HepG2 (cell line): ENCODE results near the gene RBFOX1.

Source experiments
- NFIC ChIP-seq: IDR thresholded peaks from 2 replicates; pipeline ENCODE4 v1.6.1; 2012; ENCODE audit warnings: mild to moderate bottlenecking, low read length, inconsistent platforms
- SETDB1 ChIP-seq: sonication (generic); formaldehyde crosslinking; IDR thresholded peaks from 2 replicates; pipeline ENCODE4 v1.5.1; 2020; ENCODE audit warnings: missing genetic modification reagents, mild to moderate bottlenecking, borderline replicate concordance
- SIN3B ChIP-seq: fragments of 150-350 bp; IDR thresholded peaks from 2 replicates; pipeline ENCODE4 v1.6.1; 2014; ENCODE audit warnings: low read length
- ZNF644 ChIP-seq: IDR thresholded peaks from 2 replicates; pipeline ENCODE4 v1.6.1; 2016; ENCODE audit warnings: low read depth
- ZNF747 ChIP-seq: sonication (generic); formaldehyde crosslinking; IDR thresholded peaks from 2 replicates; pipeline ENCODE4 v1.8.1; 2023; ENCODE audit warnings: missing genetic modification reagents, mild to moderate bottlenecking, borderline replicate concordance
- ZNF883 ChIP-seq: sonication (generic); formaldehyde crosslinking; IDR thresholded peaks from 2 replicates; pipeline ENCODE4 v1.5.1; 2020; ENCODE audit warnings: mild to moderate bottlenecking, missing genetic modification reagents; ENCODE audit errors: not compliant biosample characterization
- TF ChIP-seq, protein P1 (sequence below): sonication (generic); formaldehyde crosslinking; IDR thresholded peaks from 2 replicates; pipeline ENCODE4 v1.4.0; 2020; ENCODE audit warnings: missing genetic modification reagents
- TF ChIP-seq, protein P2 (sequence below): sonication (generic); formaldehyde crosslinking; IDR thresholded peaks from 2 replicates; pipeline ENCODE4 v1.4.0; 2020; ENCODE audit warnings: mild to moderate bottlenecking, missing genetic modification reagents, borderline replicate concordance
- TF ChIP-seq, protein P3 (sequence below): sonication (generic); formaldehyde crosslinking; IDR thresholded peaks from 2 replicates; pipeline ENCODE4 v1.5.0; 2020; ENCODE audit warnings: mild to moderate bottlenecking, missing genetic modification reagents, moderate library complexity

- TF ChIP-seq SETDB1 (CRISPR knock-in tag) (no peak), NFIC (no peak), ZNF883 (CRISPR knock-in tag) (no peak), SIN3B (no peak), ZNF747 (CRISPR knock-in tag) (no peak), ZNF644 (CRISPR knock-in tag) (no peak)
- TF ChIP-seq, protein P1, sequence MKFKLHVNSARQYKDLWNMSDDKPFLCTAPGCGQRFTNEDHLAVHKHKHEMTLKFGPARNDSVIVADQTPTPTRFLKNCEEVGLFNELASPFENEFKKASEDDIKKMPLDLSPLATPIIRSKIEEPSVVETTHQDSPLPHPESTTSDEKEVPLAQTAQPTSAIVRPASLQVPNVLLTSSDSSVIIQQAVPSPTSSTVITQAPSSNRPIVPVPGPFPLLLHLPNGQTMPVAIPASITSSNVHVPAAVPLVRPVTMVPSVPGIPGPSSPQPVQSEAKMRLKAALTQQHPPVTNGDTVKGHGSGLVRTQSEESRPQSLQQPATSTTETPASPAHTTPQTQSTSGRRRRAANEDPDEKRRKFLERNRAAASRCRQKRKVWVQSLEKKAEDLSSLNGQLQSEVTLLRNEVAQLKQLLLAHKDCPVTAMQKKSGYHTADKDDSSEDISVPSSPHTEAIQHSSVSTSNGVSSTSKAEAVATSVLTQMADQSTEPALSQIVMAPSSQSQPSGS (CRISPR knock-in tag) = no peak
- TF ChIP-seq, protein P2, sequence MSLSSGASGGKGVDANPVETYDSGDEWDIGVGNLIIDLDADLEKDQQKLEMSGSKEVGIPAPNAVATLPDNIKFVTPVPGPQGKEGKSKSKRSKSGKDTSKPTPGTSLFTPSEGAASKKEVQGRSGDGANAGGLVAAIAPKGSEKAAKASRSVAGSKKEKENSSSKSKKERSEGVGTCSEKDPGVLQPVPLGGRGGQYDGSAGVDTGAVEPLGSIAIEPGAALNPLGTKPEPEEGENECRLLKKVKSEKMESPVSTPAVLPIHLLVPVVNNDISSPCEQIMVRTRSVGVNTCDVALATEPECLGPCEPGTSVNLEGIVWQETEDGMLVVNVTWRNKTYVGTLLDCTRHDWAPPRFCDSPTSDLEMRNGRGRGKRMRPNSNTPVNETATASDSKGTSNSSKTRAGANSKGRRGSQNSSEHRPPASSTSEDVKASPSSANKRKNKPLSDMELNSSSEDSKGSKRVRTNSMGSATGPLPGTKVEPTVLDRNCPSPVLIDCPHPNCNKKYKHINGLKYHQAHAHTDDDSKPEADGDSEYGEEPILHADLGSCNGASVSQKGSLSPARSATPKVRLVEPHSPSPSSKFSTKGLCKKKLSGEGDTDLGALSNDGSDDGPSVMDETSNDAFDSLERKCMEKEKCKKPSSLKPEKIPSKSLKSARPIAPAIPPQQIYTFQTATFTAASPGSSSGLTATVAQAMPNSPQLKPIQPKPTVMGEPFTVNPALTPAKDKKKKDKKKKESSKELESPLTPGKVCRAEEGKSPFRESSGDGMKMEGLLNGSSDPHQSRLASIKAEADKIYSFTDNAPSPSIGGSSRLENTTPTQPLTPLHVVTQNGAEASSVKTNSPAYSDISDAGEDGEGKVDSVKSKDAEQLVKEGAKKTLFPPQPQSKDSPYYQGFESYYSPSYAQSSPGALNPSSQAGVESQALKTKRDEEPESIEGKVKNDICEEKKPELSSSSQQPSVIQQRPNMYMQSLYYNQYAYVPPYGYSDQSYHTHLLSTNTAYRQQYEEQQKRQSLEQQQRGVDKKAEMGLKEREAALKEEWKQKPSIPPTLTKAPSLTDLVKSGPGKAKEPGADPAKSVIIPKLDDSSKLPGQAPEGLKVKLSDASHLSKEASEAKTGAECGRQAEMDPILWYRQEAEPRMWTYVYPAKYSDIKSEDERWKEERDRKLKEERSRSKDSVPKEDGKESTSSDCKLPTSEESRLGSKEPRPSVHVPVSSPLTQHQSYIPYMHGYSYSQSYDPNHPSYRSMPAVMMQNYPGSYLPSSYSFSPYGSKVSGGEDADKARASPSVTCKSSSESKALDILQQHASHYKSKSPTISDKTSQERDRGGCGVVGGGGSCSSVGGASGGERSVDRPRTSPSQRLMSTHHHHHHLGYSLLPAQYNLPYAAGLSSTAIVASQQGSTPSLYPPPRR (CRISPR knock-in tag) = no peak
- TF ChIP-seq, protein P3, sequence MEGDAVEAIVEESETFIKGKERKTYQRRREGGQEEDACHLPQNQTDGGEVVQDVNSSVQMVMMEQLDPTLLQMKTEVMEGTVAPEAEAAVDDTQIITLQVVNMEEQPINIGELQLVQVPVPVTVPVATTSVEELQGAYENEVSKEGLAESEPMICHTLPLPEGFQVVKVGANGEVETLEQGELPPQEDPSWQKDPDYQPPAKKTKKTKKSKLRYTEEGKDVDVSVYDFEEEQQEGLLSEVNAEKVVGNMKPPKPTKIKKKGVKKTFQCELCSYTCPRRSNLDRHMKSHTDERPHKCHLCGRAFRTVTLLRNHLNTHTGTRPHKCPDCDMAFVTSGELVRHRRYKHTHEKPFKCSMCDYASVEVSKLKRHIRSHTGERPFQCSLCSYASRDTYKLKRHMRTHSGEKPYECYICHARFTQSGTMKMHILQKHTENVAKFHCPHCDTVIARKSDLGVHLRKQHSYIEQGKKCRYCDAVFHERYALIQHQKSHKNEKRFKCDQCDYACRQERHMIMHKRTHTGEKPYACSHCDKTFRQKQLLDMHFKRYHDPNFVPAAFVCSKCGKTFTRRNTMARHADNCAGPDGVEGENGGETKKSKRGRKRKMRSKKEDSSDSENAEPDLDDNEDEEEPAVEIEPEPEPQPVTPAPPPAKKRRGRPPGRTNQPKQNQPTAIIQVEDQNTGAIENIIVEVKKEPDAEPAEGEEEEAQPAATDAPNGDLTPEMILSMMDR (CRISPR knock-in tag) = no peak
These were observed 422.8 kb downstream of the RBFOX1 start for GRCh38 chr16:7755347-7755882.
